Measurements from ENCODE around the gene MED17.

GRCh38 chr11:93746101-93746500 is 38.0 kb upstream of the MED17 start:
- TF ChIP-seq CTCF (conservative IDR thresholded peaks at IDR 0.05 in 1 of 2, IDR thresholded peaks at IDR 0.05 in 1 of 2; ENCODE audit: extremely low read depth in 1 of 2, insufficient read depth in 1 of 2, low read depth in 1 of 2, low read length in 2 of 2) (no peak), EZH2 (IDR thresholded peaks at IDR 0.05; ENCODE audit: borderline replicate concordance, low read length) (no peak)

All from mammary epithelial cell (primary cell).